GM21526 (cell line): ENCODE results near the gene DPM2.

Experiments used
- ATAC-seq: cut with Tn5 transposase; IDR thresholded peaks from one replicate; pipeline ENCODE4 v1.9.1; 2021; ENCODE audit warnings: moderate library complexity; ENCODE audit not compliant: unreplicated experiment, low FRiP score

The DPM2 gene

DNA sequence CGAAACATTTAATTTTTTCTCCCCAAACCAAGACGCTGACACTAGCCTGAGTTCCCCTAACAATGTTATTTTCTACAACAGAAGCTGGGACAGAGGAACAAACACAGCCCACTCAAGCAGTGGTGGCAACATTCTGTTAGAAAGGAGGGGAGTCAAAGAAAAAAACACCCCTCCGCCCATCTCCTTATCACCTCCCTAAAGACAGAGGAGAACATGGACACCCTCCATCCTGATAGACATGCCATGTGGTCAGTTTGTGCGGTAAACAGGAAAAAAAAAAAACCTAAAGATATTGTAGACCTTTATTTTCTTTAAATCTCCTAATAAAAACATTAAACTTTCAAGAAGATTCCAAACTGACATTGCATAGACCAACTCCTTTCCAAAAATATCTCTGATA lies 2.9 kb upstream of the DPM2 start:
- ATAC-seq, result no peak

DNA sequence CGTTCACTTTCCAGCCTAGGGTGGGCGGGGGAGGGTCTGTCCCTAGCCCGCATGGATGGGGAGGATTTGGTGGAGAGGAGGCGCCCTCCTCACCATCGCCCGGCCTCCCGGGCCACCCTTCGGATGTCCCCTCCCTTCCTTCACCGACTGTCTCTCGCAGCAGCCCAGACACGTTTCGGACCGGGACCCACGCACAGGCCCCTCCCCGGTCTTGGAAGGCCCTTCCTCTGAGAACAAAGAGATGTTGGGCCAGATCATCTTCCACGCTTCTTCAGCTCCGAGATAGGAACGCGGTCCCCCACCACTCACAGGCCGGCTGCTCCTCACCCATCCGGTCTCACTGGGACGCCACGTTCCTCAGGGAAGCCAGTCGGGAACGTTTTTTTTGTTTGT lies 640 bp upstream of the DPM2 start:
- ATAC-seq, result no peak

DNA sequence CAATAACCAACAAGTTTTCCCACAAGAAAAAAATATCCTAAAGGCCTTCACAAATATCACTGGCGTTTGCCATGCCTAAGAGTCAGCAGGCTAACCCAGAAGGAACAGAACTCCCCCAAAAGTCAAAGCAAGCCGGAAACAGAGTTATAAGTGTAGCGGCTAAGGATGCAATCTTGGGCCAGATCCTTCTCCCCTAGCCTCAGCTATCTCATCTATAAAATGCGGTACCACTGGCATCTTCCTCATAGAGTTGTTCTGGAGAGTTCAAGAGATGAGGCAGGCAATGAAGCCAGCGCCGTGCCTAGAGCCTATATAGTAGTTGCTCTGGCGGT lies 632 bp downstream of the DPM2 start:
- ATAC-seq, result peak; percentile 5

DNA sequence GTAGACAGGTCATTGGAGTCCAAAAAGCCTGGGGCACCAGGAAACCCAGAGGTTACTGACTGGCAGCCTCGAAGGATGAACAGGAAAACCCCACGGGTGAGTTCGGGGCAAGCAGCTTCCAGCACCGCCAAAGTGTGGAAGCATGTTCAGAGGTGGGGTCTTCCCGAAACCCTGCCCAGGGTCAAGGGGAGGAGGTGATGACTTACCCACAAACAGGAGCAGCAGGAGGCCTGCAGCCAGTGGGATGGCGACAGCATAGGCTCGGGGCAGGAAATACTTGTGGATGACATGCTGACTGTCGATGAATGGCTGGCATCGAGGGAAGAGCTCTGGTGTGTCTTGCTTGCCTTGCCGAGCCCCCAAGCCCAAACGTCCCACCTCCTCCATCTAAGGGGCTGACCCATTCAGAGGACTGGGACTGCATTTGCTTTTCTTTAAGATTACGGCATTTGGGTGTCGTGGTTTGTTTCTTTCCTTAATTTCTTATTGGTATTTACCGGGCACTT lies 1.3 kb downstream of the DPM2 start:
- ATAC-seq, result no peak

DNA sequence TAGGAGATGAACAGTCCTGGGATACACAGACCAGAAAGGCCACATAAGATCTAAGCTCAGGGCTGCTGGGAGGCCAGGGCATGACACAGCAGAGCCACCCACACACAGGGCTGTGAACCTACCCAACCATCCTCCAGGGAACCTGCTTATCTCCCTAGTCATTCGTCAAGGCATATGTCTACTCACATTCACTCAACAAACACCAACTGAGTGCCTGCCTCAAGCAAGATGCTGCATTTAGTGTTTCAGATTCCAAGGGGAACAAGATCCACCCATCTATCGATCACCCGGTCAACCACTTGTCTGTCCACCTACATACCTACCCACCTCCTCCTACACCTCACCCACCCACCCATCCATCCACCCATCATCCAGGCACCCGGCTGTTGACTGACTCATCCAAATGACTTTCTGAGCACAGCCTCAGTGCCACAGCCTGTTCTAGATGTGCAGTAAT lies 1.9 kb downstream of the DPM2 start:
- ATAC-seq, result no peak

DNA sequence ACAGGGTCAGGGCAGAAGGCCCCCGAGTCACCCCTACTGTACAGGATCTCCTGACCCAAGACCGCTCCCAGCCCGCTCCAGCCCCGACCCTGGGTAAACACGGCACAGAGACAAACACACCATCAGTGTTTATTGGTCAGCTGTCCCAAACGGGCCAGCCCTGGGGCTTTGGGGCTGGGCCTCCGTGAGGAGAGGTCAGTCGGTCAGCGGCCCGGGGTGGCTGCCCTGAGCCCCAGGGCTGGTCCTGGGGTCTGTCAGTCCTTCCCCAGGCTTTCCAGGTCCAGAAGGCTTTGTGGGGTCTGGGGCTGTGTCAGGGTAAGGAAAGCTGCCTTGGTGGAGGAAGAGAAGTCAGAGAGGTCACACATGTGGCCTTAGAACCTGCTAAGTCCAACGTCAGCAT lies 2.7 kb downstream of the DPM2 start:
- no peak for ATAC-seq

DNA sequence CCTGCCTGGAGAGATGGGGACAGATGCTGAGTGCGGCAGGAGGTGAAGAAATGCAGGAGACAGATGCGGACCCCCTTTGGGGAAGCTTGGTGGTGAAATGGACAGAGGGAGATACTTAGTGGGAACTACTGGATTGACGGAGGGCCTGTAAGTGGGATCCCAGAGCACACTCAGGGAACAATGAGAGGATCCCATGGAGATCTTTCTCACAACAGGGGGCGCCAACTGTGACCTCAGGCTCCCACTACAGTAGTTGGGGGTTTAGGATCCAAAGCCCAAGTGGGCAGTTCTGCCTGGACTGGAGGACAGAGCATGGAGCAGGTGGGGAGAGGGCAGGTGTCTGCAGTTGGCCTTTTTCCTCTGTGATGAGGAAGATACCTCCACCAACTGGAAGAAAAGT lies 3.4 kb downstream of the DPM2 start:
- no peak for ATAC-seq

DNA sequence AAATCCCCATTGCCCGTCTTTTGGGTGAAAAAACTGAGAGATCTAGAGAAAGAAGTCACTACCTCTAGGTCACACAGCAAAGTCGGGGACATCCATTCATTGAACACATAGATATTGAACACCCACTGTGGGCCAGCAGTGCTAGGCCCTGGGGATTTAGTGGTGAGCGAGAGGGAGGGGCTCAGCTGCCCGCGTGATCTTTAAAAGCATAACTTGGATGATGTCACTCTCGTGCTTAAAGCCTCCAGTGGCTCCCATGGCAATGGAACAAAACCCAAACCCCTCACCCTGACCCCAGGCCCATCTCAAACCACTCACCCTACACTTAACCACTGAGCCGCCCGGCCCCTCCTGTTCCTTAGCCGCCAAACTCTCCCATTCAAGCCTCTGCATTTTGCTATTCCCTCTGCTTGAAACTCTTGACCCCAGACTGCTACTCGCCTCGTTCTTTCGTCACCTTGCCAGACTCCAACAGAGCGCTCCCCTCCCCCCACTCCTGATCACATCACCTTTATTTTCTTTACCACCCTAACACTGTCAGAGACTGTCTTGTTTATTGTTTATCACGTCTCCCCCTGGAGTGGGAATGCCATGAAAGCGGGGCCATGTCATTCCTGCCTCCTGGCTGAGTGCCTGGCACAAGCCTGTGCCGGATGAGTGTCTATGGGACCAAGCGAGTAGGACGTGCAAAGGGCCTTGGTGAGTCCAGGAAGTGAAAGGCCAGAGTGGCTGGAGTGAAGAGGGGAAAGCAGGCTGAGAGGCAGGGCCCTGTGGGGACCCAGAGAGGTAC lies 6.4 kb downstream of the DPM2 start:
- peak; percentile 5 for ATAC-seq

DNA sequence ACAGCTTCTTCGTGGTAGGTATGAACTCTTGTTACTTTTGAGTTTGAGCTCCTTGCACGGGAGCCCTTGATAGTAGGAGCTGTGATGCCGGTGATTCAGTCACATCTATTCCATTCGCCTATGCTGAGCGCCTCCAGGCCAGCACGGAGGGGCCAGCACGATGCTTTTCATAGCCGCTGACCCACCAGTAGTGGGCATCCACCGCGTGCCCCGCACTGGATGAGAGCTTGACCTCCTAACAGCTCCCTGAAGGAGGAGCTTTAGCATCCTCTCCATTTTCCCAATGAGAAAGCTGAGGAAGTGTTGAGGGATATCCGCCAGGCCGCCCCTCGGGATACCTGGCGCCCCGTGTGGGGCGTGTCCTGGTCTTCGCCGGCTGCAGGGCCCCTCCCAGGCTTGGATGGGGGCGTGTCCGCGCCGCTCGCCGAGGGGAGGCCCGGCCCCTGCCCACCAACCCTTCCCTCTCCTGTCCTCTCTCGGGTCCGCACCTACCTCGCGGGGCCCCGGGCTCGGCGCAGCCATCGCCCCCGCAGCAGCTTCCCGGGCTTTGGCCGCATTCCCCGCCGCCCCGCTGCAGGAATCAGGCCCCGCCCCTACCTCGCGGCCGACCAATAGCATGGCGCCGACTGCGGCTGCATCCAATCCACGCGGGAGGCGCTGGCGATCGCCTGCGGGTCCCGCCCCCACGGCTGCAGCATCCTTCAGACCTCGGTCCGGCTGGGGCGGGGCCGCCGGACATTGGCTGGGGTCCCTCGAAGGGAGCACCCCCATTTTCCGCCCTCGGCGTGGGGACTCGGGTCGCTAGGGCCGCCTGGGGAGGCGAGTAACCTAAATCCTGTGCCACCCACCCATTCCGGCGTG lies 7.2 kb downstream of the DPM2 start, which contains the start of gene PIP5KL1:
Gene PIP5KL1, minus strand, starts transcription at position 547 of the 861 bp plus-strand sequence. Its CDS starts 25 bp downstream, at position 522.
- ATAC-seq, result peak; percentile 46

DNA sequence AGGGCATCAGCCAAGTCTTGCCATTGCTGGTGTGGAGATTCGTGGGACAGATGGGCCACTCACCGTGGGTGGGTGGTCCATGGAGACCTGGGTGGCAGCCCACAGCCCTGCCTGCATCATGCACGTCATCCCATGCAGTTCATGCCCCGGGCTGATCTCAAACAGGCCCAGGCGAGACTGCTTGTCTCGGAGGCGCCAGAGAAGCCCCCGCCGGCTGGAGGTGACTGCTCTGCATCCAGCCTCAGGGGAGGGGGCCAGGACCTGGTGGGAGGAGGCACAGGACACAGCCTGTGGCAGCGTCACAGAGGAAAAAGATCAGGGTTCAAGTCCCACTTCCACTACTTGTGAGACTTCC lies 8.1 kb downstream of the DPM2 start:
- ATAC-seq, result no peak

DNA sequence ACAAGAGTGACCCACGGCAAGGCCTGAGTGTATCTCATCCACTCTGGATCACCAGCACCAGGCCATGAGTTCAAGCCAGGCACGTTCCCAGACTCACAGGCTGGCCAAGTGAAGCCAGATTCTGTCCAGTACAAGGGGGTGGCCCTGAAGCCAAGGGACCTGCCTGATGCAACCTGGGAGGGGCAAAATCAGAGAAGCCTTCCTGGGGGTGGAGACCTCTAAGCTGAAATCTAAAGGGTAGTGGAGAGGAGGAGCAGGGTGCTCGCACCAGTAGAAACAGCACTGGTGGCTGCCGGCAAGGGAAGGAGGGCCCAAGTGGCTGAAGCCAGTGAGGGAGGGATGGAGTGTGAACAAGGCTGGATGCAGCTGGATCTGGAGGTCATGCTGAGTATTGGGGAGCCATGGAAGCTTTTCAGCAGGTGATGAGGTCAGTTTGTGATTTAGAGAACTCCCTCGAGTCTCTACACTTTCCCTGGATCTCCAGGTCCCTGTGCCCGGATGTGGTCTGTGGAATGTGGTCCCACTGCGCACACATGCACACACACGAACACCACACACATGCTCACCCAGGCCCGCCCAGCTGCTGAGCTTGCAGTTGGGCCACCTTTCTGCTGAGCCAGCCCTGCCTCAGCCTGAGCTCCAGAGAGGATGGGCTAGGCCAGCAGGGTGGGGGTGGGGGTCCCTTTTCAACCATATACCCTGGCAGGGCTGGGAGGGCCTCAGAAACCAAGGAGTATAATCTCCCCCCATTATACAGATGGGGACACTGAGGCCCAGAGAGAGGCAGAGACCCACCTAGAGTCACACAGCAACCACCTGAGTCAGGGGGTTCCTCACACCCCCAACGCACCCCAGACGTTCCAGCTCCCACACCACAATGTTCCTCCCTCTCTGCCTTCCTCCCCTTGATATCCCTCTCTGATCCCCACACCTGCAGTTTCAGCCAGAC lies 8.7 kb downstream of the DPM2 start:
- ATAC-seq, result no peak

DNA sequence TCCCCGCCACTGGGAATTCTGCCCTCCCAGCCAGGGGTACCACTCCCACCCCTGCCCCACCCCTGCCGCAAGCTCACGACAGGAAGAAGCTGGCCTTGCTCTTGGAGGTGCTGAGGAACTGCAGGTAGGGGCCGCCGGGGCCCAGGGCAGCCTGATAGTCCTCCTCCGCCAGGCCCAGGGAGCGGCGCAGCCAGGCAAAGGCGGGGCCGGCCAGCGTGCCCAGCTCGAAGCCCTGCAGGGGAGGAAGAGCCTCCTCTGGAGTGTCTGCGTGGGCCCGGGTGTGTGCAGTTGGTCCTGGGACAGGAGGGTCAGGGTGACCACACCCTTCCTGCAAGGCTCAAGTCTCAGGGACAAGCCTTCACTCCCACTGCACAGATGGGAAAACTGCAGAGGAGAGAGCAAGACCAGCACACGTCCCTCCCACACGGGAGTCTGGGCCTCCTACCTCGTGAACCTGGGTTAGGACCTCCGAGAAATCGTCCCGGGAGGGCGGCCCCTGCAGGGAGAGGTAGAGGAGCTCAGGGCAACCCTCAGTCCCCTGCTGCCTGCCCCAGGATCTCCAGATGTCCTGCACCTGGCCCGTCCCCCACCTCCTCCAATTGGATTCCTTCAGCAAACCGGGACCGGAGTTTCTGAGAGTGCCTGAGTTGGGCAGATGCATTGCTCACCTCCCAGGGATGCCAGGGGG lies 9.5 kb downstream of the DPM2 start:
- no peak for ATAC-seq

DNA sequence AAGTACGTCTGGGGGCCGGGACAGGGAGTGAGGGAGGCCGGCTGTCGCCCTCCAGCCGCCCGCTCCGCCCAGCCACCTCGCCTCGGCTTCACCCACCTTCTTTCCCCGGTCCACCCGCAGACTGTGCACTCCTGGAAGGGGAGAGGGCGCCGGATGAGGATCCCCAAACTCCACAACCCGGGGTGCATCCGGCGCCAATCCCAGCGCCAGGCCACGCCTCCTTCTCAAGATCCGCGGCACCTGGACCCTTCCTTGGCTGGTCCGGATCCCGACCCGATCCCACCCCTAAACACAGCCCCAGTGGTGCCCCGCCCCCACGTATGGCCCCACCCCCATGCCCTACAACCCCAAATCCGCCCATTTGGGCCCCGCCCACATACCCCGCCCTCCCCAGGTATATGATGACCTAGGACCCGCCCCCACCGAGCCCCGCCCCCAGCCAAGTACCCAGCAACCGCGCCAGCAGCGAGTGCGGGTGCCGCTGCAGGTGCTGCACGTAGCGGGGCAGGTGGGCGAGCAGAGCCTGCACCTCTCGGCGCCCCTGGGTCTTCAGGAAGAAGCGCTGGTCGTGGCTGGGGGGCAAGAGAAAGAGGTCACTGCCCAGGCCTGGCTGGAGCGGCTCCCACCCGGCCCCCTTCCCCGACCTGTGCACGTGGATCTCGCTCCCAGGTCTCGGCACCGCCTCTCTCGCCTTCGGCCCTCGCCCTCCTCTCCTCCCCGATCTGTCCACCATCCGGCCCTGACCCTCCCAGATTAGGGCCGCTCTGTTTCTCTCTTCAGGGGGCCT lies 10.3 kb downstream of the DPM2 start:
- no peak for ATAC-seq

DNA sequence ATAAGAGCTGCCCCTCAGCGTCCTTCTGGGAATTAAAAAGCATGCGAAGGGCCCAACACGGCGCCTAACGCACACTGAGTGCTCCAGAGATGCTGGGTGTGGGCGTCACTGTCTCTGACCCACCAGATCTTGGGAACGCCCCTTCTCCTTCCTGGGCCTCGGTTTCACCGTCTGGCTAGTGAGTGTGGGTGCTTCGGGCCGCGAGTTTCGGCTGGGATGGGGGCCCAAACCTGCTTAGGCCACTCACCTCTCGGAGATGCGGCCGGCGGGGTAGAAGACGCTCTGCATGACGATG lies 10.8 kb downstream of the DPM2 start:
- no peak for ATAC-seq

DNA sequence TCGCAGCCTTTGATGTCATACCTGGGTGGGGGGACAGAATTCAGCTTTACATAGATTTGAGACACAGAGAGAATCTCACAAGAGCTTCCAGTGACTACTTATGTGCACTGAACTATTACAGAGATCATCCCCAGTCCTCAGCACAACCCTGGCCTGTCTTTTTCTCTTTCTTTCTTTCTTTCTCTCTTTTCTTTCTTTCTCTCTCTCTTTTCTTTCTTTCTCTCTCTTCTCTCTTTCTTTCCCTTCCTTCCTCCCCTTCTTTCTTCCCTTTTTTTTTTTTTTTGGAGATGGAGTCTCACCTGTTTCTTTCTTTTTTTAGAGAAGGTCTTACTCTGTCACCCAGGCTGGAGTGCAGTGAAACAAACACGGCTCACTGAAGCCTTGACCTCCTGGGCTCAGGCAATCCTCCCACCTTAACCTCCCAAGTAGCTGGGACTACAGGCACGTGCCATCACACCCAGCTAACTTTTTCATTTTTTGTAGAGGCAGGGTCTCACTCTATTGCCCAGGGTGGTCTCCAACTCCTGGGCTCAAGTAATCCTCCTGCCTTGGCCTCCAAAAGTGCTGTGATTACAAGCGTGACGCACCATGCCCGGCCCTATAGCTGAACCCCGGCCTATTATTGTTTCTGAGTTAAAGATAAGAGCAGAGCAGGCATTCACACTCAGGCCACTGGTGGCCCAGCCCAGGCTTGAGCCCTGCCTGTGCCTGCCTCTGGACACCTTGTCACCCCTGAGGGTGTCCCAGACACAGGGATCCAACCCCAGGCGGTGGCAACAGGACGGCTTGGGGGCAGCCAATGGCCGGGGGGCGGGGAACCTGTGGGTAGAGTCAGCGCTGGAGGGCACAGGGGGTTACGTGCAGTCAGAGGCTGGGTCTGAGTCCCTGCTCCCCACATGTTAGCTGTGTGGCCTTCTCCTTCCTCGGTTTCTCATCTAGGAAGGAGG lies 11.4 kb downstream of the DPM2 start:
- no peak for ATAC-seq

DNA sequence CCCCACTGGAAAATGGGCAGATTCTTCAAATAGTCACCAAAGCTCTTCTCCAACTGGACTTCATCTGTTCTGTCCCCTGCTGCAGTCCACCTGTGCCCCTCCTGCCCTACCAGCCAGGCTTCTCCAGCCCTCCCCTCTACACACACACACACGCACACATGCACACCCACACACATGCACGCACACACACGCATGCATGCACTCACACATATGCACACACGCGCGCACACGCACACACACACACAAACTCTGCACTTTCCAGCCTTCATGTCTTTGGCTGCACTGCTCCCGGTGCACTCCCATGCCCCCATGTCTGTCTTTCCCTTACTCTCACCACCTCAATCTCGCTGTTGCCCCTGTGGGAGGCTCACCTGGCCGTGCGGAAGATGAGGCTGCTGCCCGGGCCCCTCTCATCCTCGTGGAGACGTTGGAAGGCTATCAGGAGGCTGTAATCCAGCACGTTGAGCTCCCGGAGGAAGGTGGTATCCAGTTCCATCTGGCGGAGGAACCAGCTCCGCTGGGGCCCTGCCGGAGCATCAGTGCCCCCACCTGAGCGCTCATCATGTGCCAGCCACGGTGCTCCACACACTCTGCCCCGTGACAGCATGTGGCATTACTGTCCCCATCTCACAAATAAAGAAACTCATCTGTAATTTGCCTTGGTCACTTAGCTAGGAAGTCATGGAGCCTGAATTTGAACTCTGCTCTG lies 12.8 kb downstream of the DPM2 start:
- no peak for ATAC-seq

DNA sequence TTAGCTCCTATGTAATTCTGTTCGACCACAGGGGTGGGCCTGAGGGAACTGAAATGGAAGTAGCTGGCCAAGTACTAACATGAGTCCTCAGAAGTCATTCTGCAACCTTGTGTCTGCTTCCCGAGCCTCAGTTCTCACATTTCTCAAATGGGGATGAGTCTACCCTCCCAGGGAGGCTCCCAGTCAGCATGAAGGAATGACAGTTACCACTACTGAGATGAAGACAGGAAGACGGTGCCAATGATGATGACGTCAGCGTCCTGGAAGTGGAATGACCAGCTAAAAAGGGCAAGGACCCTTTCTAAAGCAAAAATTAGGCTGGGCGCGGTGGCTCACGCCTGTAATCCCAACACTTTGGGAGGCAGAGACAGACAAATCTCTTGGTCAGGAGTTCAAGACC lies 13.9 kb downstream of the DPM2 start:
- no peak for ATAC-seq

DNA sequence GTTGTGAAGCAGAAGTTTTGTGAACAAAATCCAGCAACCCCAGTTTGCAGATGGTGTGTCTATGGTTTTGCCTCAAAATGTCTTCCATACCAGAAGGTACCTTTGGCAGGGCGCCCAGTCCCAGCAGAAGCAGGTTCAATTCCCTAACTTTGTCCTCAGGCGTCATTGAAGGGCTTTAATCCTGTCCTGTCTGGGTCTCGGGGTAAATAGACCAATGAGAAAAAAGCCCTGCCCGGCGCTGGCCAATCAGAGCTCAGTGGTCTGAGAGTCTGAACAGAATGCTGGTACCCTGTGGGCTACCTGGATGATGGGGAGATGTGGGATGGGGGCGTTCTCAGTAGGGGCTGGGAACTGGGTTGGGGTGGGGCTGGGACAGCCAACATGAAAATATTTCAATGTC lies 14.6 kb downstream of the DPM2 start:
- ATAC-seq, result no peak
